ENCODE results near the gene EPS8L3.

DNA sequence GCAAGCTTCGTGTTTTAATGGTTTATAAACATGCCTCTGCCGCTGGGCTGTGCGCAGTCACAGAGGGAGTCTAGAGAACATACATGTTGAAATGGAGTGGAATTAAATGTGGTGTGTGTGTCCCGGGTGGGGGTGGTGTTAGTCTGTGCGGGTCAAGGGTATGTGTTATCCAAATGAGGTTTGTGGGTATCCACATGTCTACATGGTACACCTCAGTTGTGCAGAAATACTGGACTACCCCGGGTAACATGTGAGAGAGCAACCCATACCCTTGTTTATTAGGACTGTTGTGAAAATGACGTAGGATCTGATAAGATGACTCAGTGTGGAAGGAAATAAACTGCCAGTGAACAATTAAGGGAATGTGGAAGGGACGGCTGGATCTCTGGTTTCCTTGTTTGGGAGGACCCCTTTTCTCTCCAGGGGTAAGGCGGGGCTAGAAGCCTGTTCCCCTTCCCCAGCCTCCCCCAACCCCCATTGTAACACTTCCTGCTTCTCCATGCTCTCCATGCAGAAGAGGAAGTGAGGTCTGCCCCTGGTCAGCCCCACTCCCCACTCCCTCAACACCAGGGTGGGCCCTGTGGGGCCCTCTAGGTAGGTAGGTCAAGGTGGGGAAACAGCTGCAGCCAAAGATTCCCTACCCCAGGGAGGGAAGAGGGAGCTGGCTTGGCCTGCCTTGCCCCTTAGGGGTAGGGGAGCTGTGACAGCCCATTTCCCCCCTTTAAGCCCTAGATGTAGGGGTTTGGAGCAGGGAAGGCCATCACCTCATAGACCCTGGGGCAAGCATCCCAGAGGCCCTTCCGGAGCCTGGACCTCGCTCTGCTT is 690 bp downstream of the EPS8L3 start:
- TF ChIP-seq POLR2A (IDR thresholded peaks at IDR 0.05), result no peak
- TF ChIP-seq, protein P1, sequence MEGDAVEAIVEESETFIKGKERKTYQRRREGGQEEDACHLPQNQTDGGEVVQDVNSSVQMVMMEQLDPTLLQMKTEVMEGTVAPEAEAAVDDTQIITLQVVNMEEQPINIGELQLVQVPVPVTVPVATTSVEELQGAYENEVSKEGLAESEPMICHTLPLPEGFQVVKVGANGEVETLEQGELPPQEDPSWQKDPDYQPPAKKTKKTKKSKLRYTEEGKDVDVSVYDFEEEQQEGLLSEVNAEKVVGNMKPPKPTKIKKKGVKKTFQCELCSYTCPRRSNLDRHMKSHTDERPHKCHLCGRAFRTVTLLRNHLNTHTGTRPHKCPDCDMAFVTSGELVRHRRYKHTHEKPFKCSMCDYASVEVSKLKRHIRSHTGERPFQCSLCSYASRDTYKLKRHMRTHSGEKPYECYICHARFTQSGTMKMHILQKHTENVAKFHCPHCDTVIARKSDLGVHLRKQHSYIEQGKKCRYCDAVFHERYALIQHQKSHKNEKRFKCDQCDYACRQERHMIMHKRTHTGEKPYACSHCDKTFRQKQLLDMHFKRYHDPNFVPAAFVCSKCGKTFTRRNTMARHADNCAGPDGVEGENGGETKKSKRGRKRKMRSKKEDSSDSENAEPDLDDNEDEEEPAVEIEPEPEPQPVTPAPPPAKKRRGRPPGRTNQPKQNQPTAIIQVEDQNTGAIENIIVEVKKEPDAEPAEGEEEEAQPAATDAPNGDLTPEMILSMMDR (IDR thresholded peaks at IDR 0.05 in 4 of 5, conservative IDR thresholded peaks at IDR 0.05 in 1 of 5), result no peak
